Measurements from ENCODE around the gene PRPS1. TPM values are rescaled to one million over a fixed set of nuclear protein-coding genes. Genes with fewer than 3 reads are reported as not detected.
A peak's percentile ranks its signal among the peaks of the same experiment; 100 is the strongest.

PRPS1 gene
- total RNA-seq, 1 donor from 2014 or later = 264 TPM

DNA sequence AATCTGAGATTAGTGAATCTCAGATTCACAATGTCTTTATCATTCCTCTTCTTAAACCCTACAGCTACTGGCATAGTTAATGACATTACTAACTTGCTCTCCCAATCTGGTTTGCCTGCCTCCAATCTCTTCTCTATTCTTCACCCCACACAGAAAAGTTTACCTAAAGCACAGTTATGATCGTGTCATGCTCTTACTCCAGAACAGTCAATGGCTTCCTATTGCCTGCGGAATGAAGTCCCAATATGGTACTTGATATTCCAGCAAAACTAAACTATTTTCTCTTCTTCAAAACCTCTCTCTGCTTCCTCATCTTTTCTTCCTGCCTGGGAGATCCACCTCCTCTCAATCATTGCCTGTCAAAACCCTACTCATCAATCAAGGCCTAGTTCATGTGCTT, 3.4 kb upstream of the PRPS1 start:
- Histone ChIP-seq H3F3A (ENCODE audit: low read depth) (no peaks in the 10 kb centered on the region), H2AFZ (replicated peaks) (no peak overlapping the region), H3K9ac (no peak overlapping the region), H3K9me3 (ENCODE audit: low read depth) (no peaks in the 10 kb centered on the region), H3K36me3 (no peaks in the 10 kb centered on the region), H3K4me3 (no peak overlapping the region), H4K20me1 (ENCODE audit: low read depth) (peaks cover 11% of the 10 kb centered on the region), H3K4me1 (peaks cover 5% of the 10 kb centered on the region), H3K27ac (no peak overlapping the region), H3K79me2 (ENCODE audit: low read depth) (peaks cover 15% of the 10 kb centered on the region), H3K27me3 (no peaks in the 10 kb centered on the region), H3K4me2 (no peak overlapping the region)
- H3K4me1 Mint-ChIP-seq = peaks cover 16% of the 10 kb centered on the region
- no peaks in the 10 kb centered on the region for H3K36me3 Mint-ChIP-seq
- no peak overlapping the region for H3K4me3 Mint-ChIP-seq
- TF ChIP-seq EZH2phosphoT487 (IDR thresholded peaks at IDR 0.05) = no peak
- TF ChIP-seq, protein P1, sequence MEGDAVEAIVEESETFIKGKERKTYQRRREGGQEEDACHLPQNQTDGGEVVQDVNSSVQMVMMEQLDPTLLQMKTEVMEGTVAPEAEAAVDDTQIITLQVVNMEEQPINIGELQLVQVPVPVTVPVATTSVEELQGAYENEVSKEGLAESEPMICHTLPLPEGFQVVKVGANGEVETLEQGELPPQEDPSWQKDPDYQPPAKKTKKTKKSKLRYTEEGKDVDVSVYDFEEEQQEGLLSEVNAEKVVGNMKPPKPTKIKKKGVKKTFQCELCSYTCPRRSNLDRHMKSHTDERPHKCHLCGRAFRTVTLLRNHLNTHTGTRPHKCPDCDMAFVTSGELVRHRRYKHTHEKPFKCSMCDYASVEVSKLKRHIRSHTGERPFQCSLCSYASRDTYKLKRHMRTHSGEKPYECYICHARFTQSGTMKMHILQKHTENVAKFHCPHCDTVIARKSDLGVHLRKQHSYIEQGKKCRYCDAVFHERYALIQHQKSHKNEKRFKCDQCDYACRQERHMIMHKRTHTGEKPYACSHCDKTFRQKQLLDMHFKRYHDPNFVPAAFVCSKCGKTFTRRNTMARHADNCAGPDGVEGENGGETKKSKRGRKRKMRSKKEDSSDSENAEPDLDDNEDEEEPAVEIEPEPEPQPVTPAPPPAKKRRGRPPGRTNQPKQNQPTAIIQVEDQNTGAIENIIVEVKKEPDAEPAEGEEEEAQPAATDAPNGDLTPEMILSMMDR (IDR thresholded peaks at IDR 0.05) = no peak
- no peak for TF ChIP-seq EZH2 (IDR thresholded peaks at IDR 0.05)
- no peak for DNase-seq (ENCODE audit: low spot score)
- no peak overlapping the region for H3K27ac Mint-ChIP-seq
- H3K9me3 Mint-ChIP-seq = peaks cover 8% of the 10 kb centered on the region
- H3K27me3 Mint-ChIP-seq (ENCODE audit: insufficient read depth, low read depth) = peaks cover 5% of the 10 kb centered on the region

DNA sequence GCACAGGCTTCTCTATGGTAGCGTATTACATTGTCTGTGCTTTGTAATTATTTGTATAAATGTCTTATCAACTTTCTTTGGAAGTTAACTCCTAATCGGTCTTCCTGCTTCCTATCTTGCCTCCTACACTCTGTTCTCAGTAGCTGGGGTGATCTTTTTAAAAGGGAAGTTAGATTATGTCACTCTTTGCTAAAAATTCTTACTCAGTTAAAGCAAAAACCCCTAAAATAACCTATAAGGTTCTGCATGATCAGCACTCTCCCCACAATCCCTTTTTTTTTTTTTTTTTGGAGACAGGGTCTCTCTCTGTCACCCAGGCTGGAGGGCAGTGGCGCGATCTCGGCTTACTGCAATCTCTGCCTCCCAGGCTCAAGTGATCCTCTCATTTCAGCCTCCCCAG, 2.6 kb upstream of the PRPS1 start:
- no peaks in the 10 kb centered on the region for H3K36me3 ChIP-seq
- Mint-ChIP-seq H3K27ac (no peak overlapping the region), H3K9me3 (peaks cover 8% of the 10 kb centered on the region), H3K4me1 (peaks cover 25% of the 10 kb centered on the region), H3K4me3 (no peak overlapping the region), H3K36me3 (peaks cover under 1% of the 10 kb centered on the region), H3K27me3 (ENCODE audit: insufficient read depth, low read depth) (peaks cover 3% of the 10 kb centered on the region)
- no peaks in the 10 kb centered on the region for H3K9me3 ChIP-seq (ENCODE audit: low read depth)
- no peak overlapping the region for H3K27ac ChIP-seq
- no peaks in the 10 kb centered on the region for H3F3A ChIP-seq (ENCODE audit: low read depth)
- H2AFZ ChIP-seq (replicated peaks) = no peak overlapping the region
- DNase-seq (ENCODE audit: low spot score) = no peak
- H3K9ac ChIP-seq = no peak overlapping the region
- H4K20me1 ChIP-seq (ENCODE audit: low read depth) = peaks cover 20% of the 10 kb centered on the region
- no peaks in the 10 kb centered on the region for H3K27me3 ChIP-seq
- H3K4me3 ChIP-seq = no peak overlapping the region
- no peak for TF ChIP-seq EZH2phosphoT487 (IDR thresholded peaks at IDR 0.05)
- TF ChIP-seq EZH2 (IDR thresholded peaks at IDR 0.05) = no peak
- TF ChIP-seq, protein P1 (IDR thresholded peaks at IDR 0.05) = no peak
- peaks cover 14% of the 10 kb centered on the region for H3K4me1 ChIP-seq
- H3K4me2 ChIP-seq = no peak overlapping the region
- H3K79me2 ChIP-seq (ENCODE audit: low read depth) = peaks cover 24% of the 10 kb centered on the region

DNA sequence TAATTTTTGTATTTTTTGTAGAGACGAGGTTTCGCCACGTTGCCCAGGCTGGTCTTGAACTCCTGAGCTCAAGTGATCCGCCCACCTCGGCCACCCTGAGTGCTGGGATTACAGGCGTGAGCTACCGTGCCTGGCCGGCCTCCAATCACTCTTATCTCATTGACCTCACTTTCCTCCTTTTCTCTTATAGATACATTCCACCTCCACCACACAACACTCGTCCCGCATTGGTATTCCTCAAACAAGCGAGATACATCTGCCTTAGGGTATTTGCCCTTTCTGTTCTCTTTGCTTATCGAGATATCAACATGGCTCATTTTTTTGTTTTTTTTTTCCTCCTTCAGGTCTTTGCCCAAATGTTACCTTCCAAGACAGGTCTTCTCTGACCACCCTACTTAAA, 1.8 kb upstream of the PRPS1 start:
- Histone ChIP-seq H3K4me1 (peaks cover 14% of the 10 kb centered on the region), H3K4me3 (no peak overlapping the region), H3K79me2 (ENCODE audit: low read depth) (peaks cover 31% of the 10 kb centered on the region), H3K9me3 (ENCODE audit: low read depth) (no peaks in the 10 kb centered on the region), H3K27me3 (no peaks in the 10 kb centered on the region), H2AFZ (replicated peaks) (no peak overlapping the region), H3K27ac (no peak overlapping the region), H3K36me3 (no peaks in the 10 kb centered on the region), H4K20me1 (ENCODE audit: low read depth) (peaks cover 26% of the 10 kb centered on the region), H3F3A (ENCODE audit: low read depth) (no peaks in the 10 kb centered on the region), H3K4me2 (no peak overlapping the region), H3K9ac (no peak overlapping the region)
- Mint-ChIP-seq H3K36me3 (peaks cover 3% of the 10 kb centered on the region), H3K9me3 (peaks cover 8% of the 10 kb centered on the region), H3K27ac (no peak overlapping the region), H3K4me3 (peak overlapping the region; percentile 3), H3K4me1 (peaks cover 26% of the 10 kb centered on the region), H3K27me3 (ENCODE audit: insufficient read depth, low read depth) (peaks cover 3% of the 10 kb centered on the region)
- TF ChIP-seq, protein P1 (IDR thresholded peaks at IDR 0.05) = no peak
- TF ChIP-seq EZH2phosphoT487 (IDR thresholded peaks at IDR 0.05) (no peak), EZH2 (IDR thresholded peaks at IDR 0.05) (no peak)
- DNase-seq (ENCODE audit: low spot score) = no peak
